ENCODE measurements around the gene ANTXR1. TPM values are rescaled to one million over a fixed set of nuclear protein-coding genes. Genes with fewer than 3 reads are reported as not detected.

ANTXR1 gene
- polyA plus RNA-seq, 1 experiment: 87.1 TPM

DNA sequence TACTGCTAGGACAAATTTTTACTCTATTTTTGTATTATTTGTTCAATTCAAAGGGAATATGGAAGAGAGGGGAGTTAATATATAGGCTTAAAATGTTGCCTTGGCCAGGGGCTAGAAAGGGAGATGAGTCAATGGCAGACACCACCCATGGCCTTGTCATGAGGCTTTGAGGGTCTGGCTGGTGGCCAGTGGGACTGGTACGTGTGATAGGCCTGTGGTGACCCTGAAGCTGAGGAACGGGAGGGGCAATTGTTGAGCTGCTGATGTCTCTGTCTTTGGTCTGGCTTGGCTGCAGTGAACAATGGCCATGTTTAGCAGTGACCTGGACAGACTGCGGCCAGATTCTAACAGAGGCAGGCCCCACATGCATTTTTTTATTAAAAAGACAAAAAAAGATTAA is 20.0 kb upstream of the ANTXR1 start:
- no peaks in the 10 kb centered on the region; the same call in 1 of the 2 replicates for H3K27me3 ChIP-seq (ENCODE audit: control insufficient read depth, insufficient read depth, low read length)
- H3K36me3 ChIP-seq (ENCODE audit: control insufficient read depth, insufficient read depth, low read length): no peaks in the 10 kb centered on the region
- ChIA-PET POLR2A (no interaction called here), CTCF (interaction anchor here (1.1 to 2.0 kb wide), 4 partner anchors 20 to 68 kb away, joined by 3 to 5 read pairs (median 4); partner anchors contain the start of gene ANTXR1)
- TF ChIP-seq, protein P1, sequence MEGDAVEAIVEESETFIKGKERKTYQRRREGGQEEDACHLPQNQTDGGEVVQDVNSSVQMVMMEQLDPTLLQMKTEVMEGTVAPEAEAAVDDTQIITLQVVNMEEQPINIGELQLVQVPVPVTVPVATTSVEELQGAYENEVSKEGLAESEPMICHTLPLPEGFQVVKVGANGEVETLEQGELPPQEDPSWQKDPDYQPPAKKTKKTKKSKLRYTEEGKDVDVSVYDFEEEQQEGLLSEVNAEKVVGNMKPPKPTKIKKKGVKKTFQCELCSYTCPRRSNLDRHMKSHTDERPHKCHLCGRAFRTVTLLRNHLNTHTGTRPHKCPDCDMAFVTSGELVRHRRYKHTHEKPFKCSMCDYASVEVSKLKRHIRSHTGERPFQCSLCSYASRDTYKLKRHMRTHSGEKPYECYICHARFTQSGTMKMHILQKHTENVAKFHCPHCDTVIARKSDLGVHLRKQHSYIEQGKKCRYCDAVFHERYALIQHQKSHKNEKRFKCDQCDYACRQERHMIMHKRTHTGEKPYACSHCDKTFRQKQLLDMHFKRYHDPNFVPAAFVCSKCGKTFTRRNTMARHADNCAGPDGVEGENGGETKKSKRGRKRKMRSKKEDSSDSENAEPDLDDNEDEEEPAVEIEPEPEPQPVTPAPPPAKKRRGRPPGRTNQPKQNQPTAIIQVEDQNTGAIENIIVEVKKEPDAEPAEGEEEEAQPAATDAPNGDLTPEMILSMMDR (IDR thresholded peaks at IDR 0.05; ENCODE audit: insufficient read depth, low read depth, low read length): no peak
- no peak for DNase-seq (ENCODE audit: low read depth)
- no peak overlapping the region for H3K4me3 ChIP-seq (ENCODE audit: low read depth, low read length)

DNA sequence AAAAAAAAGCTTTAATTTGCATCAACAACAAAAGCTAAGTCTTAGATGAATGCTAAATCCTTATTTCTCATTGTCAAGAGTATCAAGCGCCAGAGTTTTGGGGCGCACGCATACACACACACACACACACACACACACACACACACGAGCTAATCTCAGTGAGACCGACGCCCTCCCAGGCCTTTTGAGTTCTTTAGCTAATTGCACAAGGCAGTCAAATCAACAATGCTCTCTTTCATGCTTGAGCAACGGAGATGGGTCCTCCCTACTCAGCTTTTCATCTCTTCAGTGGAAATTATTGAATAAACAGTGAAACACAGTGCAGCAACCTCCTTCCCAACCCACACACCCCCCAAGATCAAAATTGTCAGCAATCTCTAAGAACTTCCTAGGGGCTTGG is 19.3 kb upstream of the ANTXR1 start:
- Histone ChIP-seq H3K27me3 (ENCODE audit: control insufficient read depth, insufficient read depth, low read length) (no peaks in the 10 kb centered on the region; the same call in 1 of the 2 replicates), H3K4me3 (ENCODE audit: low read depth, low read length) (no peak overlapping the region), H3K36me3 (ENCODE audit: control insufficient read depth, insufficient read depth, low read length) (no peaks in the 10 kb centered on the region)
- TF ChIP-seq, protein P1 (IDR thresholded peaks at IDR 0.05; ENCODE audit: insufficient read depth, low read depth, low read length): no peak
- no peak for DNase-seq (ENCODE audit: low read depth)
- POLR2A ChIA-PET: interaction anchor here (0.6 kb wide), 1 partner anchor 360 kb away, joined by 4 read pairs; no protein-coding TSS in a partner anchor
- CTCF ChIA-PET: interaction anchor here (1.1 to 2.0 kb wide), 6 partner anchors 19 to 313 kb away, joined by 3 to 5 read pairs (median 4); partner anchors contain the start of gene ANTXR1

DNA sequence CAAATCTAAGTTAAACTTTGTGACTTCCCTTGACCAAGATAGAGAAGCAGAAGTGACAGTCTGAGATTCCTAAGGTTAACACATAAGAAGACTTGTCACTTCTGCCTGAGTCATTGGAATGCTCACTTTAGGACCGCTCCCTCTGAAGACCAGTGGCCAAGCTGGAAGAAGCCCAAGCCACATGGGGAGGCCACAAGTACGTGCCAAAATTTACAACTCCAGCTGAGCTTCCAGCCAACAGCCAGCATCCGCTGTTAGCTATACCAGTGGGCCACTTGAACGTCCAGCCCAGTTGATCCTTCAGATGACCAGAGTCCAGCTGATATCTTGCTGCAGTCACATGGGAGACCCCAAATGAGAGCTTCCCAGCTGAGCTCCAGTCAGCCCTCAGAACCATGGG is 18.1 kb upstream of the ANTXR1 start:
- no peaks in the 10 kb centered on the region for H3K36me3 ChIP-seq (ENCODE audit: control insufficient read depth, insufficient read depth, low read length)
- DNase-seq (ENCODE audit: low read depth): peak; percentile 74
- no peaks in the 10 kb centered on the region for H3K27me3 ChIP-seq (ENCODE audit: control insufficient read depth, insufficient read depth, low read length)
- H3K4me3 ChIP-seq (ENCODE audit: low read depth, low read length): no peak overlapping the region
- POLR2A ChIA-PET: no interaction called here
- TF ChIP-seq, protein P1 (IDR thresholded peaks at IDR 0.05; ENCODE audit: insufficient read depth, low read depth, low read length): no peak
- CTCF ChIA-PET: interaction anchor here (1.2 to 2.0 kb wide), 4 partner anchors 17 to 312 kb away, joined by 4 to 6 read pairs (median 5); partner anchors contain the start of gene GKN1

DNA sequence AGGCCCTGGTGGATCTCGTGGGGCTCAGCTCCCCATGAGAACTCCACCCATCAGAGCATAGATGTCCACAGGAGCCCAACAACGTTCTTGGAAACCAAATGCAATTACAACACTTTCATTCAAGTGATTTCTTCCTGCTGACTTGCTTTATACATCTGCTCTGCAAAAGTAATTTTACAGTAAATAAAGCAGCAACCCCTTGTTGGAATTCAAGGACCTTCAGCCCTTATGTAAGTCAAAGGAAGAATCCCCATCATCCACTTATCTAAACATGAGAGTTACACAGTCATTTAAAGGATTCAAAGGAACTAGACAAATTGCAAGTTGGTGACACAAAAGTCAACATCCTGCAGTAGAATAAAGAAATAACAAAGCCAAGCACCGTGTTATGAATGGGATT is 17.1 kb upstream of the ANTXR1 start:
- ChIA-PET POLR2A (no interaction called here), CTCF (interaction anchor here (0.6 to 1.6 kb wide), 4 partner anchors 16 to 312 kb away, joined by 3 to 5 read pairs (median 3); no protein-coding TSS in a partner anchor)
- Histone ChIP-seq H3K4me3 (ENCODE audit: low read depth, low read length) (no peak overlapping the region), H3K27me3 (ENCODE audit: control insufficient read depth, insufficient read depth, low read length) (no peaks in the 10 kb centered on the region), H3K36me3 (ENCODE audit: control insufficient read depth, insufficient read depth, low read length) (no peaks in the 10 kb centered on the region)
- DNase-seq (ENCODE audit: low read depth): no peak
- TF ChIP-seq, protein P1 (IDR thresholded peaks at IDR 0.05; ENCODE audit: insufficient read depth, low read depth, low read length): no peak

DNA sequence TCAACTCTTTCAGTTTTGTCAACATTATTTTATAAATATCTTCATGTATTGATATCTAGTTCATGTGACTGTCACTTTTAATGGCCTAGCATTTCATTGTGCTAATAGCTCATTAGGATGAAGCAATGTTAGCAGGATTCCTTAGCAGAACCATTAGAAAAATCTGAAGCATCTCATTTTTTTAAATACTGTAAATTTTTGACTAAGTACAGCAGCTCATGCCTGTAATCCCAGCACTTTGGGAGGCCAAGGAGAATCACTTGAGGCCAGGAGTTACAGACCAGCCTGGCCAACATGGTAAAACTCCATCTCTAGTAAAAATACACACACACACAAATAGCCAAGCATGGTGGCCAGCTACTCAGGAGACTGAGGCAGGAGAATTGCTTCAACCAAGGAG is 15.6 kb upstream of the ANTXR1 start:
- TF ChIP-seq, protein P1 (IDR thresholded peaks at IDR 0.05; ENCODE audit: insufficient read depth, low read depth, low read length): no peak
- H3K27me3 ChIP-seq (ENCODE audit: control insufficient read depth, insufficient read depth, low read length): no peaks in the 10 kb centered on the region
- no peak for DNase-seq (ENCODE audit: low read depth)
- ChIA-PET POLR2A (interaction anchor here (0.6 kb wide), 1 partner anchor 8 kb away, joined by 3 read pairs; no protein-coding TSS in a partner anchor), CTCF (interaction anchor here (1.7 kb wide), 1 partner anchor 116 kb away, joined by 4 read pairs; no protein-coding TSS in a partner anchor)
- H3K36me3 ChIP-seq (ENCODE audit: control insufficient read depth, insufficient read depth, low read length): no peaks in the 10 kb centered on the region
- H3K4me3 ChIP-seq (ENCODE audit: low read depth, low read length): no peak overlapping the region

All from BJ (cell line).